T-helper 1 cell treated with Interleukin-12 subunit alpha and Interleukin-12 subunit beta and Interleukin-4 antibody, amounts not matched to agents 30 μg/mL and 1 μg/mL, for 36 hours (primary cell): Measurements from ENCODE around the gene PTGDS.

ENCODE experiments used
- H3K27ac Mint-ChIP-seq: one replicate; pipeline ENCODE4 v1.8.0; 2021; ENCODE audit warnings: mild to moderate bottlenecking, mixed read lengths
- H3K27me3 Mint-ChIP-seq: one replicate; pipeline ENCODE4 v1.8.0; 2021; ENCODE audit warnings: low read depth, mixed read lengths
- H3K36me3 Mint-ChIP-seq: one replicate; pipeline ENCODE4 v1.8.0; 2021; ENCODE audit warnings: low read depth, mixed read lengths
- H3K4me1 Mint-ChIP-seq: one replicate; pipeline ENCODE4 v1.8.0; 2021; ENCODE audit warnings: low read depth, mixed read lengths
- H3K4me3 Mint-ChIP-seq: one replicate; pipeline ENCODE4 v1.8.0; 2021; ENCODE audit warnings: mild to moderate bottlenecking, moderate library complexity, mixed read lengths
- H3K9me3 Mint-ChIP-seq: one replicate; pipeline ENCODE4 v1.8.0; 2021; ENCODE audit warnings: mixed read lengths

PTGDS gene

DNA sequence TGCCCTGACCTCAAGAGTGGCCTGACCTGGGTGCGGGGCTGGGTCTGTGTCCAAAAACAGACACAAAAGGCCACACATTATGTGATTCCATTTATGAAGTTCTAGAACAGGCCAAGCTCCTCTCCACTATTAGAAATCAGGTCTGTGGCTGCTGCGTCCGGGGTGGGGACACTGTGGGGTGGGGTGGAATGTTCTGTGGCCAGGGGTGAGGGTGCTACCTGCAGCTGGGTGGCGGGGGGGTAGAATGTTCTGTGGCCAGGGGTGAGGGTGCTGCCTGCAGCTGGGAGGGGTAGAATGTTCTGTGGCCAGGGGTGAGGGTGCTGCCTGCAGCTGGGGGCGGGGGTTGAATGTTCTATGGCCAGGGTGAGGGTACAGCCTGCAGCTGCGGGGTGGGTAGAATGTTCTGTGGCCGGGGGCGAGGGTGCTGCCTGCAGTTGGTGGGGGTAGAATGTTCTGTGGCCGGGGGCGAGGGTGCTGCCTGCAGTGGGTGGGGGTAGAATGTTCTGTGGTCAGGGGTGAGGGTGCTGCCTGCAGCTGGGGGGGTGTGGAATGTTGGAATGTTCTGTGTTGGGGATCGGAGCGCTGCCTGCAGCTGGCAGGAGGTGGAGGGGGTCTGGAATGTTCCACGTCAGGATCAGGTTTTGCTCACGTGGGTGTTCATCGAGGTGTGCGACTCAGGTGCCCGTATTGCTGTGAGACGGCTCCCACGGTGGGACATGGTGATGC, 16.9 kb upstream of the PTGDS start:
- Mint-ChIP-seq H3K4me3 (peak overlapping the region; percentile 50), H3K27me3 (no peaks in the 10 kb centered on the region), H3K27ac (peak overlapping the region; percentile 70)

DNA sequence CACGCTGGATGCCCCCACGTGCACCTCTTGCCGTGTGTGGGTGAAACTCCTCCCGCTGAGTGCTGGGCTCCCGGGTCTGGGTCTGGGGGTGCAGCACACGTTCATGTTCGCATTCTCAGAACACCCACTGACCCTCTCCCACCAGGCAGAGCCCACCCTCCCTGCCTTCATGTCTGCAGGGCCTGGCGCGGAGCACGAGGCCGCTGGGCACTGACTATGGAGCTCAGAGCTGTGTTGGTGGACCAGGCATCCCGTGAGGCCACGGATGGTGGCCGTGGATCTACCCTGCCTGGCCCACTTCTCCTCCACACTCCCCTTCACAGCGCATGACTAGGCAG, 16.4 kb upstream of the PTGDS start:
- H3K27ac Mint-ChIP-seq: no peak overlapping the region
- H3K4me1 Mint-ChIP-seq: peaks cover 13% of the 10 kb centered on the region
- no peaks in the 10 kb centered on the region for H3K27me3 Mint-ChIP-seq
- H3K9me3 Mint-ChIP-seq: peaks cover 9% of the 10 kb centered on the region
- no peak overlapping the region for H3K4me3 Mint-ChIP-seq
- H3K36me3 Mint-ChIP-seq: no peaks in the 10 kb centered on the region

More for the DNA sequence above, 16.9 kb upstream of the PTGDS start:
- no peaks in the 10 kb centered on the region for H3K36me3 Mint-ChIP-seq
- H3K9me3 Mint-ChIP-seq: peaks cover 9% of the 10 kb centered on the region
- peaks cover 10% of the 10 kb centered on the region for H3K4me1 Mint-ChIP-seq

DNA sequence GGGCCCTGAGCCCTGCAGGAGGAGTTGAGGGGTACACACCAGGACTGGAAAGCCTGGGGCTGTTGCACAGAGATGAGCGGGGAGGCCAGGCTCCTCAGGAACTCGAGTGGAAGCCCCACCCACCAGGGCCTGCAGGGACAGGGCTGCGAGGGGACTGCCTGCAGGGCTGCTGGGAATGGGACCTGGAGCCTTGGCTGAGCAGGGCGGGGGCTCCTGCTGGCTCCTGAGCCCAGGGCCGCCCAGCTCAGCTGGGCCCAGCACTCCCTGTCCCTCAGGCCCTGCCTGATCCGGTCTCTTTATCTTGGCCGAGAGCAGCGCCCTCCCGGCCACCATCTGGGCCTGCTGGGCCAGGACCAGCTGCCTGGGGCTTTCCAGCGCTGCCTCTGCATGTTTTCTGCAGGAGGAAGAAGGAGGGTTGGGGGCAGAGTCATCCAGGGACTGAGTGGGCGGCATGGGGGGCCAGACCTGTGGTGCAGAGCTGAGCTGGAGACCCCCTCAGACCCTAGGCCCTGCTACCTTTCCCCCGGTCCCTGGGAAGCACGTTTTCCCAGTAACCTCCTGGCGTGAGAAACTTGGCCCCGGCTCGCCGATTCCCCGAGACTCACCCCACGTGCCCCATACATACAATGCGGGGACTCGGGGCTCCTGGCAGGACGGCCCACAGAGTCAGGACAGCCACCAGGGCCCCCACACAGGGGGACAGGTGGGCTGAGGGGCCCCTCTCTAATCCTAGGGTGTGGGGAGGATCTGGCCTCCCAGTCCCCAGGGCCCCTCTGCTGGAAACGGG, 15.8 kb upstream of the PTGDS start:
- no peaks in the 10 kb centered on the region for H3K36me3 Mint-ChIP-seq
- no peak overlapping the region for H3K4me3 Mint-ChIP-seq
- H3K9me3 Mint-ChIP-seq: peaks cover 4% of the 10 kb centered on the region
- H3K27me3 Mint-ChIP-seq: no peaks in the 10 kb centered on the region
- H3K4me1 Mint-ChIP-seq: peaks cover 13% of the 10 kb centered on the region
- H3K27ac Mint-ChIP-seq: no peak overlapping the region

DNA sequence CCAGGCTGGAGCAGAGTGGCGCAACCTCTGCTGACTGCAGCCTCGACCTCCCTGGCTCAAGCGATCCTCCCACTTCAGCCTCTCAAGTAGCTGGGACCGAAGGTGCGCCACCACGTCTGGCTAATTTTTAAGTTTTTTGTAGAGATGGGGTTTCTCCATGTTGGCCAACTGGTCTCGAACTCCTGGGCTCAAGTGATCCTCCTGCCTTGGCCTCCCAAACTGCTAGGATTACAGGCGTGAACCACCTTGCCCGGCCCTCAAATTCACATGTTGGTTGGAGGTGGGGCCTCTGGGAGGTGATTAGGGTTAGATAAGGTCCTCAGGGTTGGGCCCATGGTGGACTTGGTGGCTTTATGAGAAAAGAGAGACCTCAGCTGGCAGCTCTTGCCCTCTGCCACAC, 15.1 kb upstream of the PTGDS start:
- peaks cover 13% of the 10 kb centered on the region for H3K4me1 Mint-ChIP-seq
- H3K9me3 Mint-ChIP-seq: no peaks in the 10 kb centered on the region
- H3K27me3 Mint-ChIP-seq: no peaks in the 10 kb centered on the region
- no peak overlapping the region for H3K27ac Mint-ChIP-seq
- H3K4me3 Mint-ChIP-seq: no peak overlapping the region
- H3K36me3 Mint-ChIP-seq: no peaks in the 10 kb centered on the region

DNA sequence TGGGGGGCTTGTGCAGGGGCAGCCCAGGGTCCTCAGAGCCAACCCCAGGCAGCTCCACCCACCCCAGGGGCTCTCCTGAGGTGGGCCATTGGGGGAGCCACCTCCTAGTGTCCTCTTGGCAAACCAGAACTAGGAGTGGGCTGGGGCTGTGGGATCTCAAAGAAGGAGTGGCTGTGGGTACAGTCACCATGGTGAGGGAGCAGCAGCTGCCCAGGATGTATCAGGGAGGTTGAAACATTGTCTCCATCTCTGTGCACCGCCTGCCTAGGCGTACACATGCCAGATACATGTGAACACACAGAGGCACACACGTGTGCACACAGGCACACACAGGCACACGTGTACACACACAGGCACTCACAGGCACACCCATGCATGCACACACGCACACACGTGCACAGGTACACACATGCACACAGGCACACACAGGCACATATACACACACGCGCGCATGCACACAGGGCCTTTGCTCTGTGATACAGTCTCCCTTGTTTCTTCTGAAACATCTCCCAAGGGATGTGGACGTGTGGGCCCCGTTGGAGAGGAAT, 14.5 kb upstream of the PTGDS start:
- Mint-ChIP-seq H3K9me3 (no peaks in the 10 kb centered on the region), H3K4me3 (no peak overlapping the region), H3K36me3 (no peaks in the 10 kb centered on the region), H3K27ac (no peak overlapping the region), H3K4me1 (peaks cover 13% of the 10 kb centered on the region), H3K27me3 (no peaks in the 10 kb centered on the region)

DNA sequence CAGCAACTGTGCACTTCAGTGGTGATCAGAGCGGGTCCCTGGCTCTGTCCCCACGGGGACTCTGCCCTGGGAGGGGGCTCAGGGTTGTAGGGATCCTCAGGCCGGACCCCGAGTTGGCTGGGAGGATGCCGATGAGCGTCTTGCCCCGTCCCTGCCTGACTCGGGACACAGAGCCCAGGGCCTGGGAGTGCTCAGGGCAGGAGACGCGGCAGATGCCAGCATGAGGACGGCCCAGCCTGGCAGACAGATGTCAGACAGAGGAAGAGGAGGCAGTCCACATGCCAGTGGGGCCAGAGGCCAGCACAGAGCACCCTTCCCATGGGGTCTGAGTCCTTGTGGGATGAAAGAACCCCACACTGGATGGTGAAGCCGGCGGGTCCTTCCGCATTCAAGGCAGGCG, 14.0 kb upstream of the PTGDS start:
- peaks cover 13% of the 10 kb centered on the region for H3K4me1 Mint-ChIP-seq
- no peaks in the 10 kb centered on the region for H3K9me3 Mint-ChIP-seq
- H3K36me3 Mint-ChIP-seq: no peaks in the 10 kb centered on the region
- no peaks in the 10 kb centered on the region for H3K27me3 Mint-ChIP-seq
- no peak overlapping the region for H3K4me3 Mint-ChIP-seq
- no peak overlapping the region for H3K27ac Mint-ChIP-seq

DNA sequence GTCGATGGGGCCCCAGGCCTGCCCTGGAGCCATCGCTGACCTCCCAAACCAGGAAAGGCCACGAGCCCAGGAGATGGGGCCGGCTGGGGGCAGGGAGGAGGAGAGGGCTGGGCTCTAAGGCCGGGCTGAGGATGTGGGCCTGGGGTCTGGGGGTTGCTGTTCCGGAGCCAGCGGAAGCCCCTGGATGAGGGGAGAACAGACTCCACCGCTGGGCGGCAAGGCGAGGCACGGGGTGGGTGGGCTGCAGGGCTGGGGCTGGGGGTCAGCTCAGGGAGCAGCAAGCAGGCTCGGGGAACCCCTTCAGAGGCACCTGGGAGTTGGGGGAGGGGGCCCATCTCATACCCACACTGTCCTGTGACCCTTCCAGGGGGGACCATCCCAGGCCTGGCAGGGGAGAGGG, 13.6 kb upstream of the PTGDS start:
- H3K36me3 Mint-ChIP-seq: no peaks in the 10 kb centered on the region
- no peaks in the 10 kb centered on the region for H3K9me3 Mint-ChIP-seq
- peaks cover 13% of the 10 kb centered on the region for H3K4me1 Mint-ChIP-seq
- no peak overlapping the region for H3K4me3 Mint-ChIP-seq
- H3K27ac Mint-ChIP-seq: no peak overlapping the region
- H3K27me3 Mint-ChIP-seq: no peaks in the 10 kb centered on the region

DNA sequence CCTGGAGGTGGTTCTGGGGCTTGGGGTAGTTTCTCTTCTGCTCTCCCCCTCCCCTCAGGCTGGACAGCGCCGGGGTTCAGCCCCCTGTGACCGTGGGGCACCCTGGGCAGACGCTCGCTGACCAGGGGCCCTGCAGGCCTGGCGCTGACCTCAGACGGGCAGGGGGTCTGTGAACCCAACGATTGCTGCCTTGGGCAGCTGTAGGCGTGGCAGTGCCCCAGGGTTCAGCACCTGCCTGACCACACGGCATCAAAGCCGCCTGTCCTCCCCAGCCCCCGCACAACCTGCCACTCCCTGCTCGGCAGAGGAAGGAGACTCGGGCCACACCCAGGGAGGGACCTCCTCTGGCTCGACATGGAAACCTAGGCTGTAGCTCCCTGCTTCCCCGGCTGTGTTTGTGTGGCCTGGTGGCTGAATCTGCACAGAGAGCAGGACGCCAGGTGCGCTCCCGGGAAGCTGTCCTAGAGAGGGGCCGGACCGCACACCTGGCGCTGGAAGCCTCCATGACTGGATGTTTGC, 13.1 kb upstream of the PTGDS start:
- no peaks in the 10 kb centered on the region for H3K27me3 Mint-ChIP-seq
- no peak overlapping the region for H3K27ac Mint-ChIP-seq
- no peaks in the 10 kb centered on the region for H3K9me3 Mint-ChIP-seq
- no peaks in the 10 kb centered on the region for H3K36me3 Mint-ChIP-seq
- no peak overlapping the region for H3K4me3 Mint-ChIP-seq
- peaks cover 13% of the 10 kb centered on the region for H3K4me1 Mint-ChIP-seq

DNA sequence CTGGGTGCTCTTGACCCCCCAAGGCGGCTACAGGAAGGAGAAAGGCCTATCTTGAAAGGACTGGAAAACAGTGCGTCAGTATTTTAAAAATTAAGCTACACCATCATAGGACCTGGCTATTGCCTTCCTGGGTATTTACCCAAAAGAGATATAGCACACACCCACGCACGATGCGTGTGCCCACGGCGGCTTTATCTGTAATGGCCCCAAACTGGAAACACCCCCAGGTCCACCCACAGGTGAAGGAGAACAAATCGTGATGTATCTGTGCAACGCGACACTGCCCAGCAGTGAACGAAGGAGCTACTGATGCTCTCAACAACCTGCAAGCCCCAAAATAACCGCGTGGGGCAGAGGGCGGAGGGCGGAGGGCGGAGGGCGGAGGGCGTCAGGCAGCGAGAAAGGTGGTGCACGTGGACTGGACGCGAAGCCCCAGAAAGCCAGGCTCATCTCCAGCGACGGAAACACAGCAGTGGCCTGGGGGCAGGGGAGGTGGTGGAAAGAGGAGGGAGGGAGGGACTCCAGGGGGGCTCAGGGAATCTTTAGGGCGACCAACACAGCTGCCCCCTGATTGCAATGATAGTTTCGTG, 12.4 kb upstream of the PTGDS start:
- Mint-ChIP-seq H3K4me3 (no peak overlapping the region), H3K4me1 (peaks cover 13% of the 10 kb centered on the region), H3K27me3 (no peaks in the 10 kb centered on the region), H3K9me3 (no peaks in the 10 kb centered on the region), H3K27ac (peak overlapping the region; percentile 15), H3K36me3 (no peaks in the 10 kb centered on the region)

DNA sequence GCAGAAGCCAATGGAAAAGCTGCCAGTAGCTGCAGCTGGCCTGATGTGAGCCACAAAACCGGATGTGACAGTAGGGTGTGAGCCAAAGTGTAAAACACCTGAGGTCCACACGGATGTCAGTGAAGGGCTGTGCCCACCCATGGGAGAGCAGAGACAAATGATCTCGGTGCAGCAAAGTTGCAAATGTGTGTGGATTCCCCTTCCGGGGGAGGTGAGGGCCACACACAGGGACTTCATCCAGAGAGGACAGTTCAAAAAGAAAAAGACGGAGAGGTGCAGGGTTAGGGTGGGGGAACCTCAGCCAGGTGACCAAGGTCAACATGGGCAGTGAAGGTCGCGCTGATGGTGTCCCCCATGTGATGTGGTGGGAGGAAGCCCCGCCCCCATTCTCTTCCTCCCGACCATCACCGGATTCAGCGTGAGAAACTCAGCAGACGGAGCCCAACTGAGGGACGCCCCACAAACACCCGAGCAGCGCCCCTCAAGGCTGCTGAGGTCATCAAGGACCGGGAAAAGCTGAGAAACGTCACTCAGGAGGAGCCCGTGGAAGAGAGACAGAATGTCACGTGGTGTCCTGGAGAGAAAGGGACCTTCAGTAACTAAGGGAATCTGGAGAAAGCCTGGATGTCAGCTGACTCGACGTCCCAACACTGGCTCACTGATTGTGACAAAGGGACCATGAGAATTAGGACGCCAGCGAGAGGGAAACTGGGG, 11.4 kb upstream of the PTGDS start:
- Mint-ChIP-seq H3K9me3 (no peaks in the 10 kb centered on the region), H3K27ac (peak overlapping the region; percentile 80), H3K27me3 (no peaks in the 10 kb centered on the region), H3K4me3 (peak overlapping the region; percentile 64), H3K4me1 (peaks cover 11% of the 10 kb centered on the region), H3K36me3 (no peaks in the 10 kb centered on the region)

DNA sequence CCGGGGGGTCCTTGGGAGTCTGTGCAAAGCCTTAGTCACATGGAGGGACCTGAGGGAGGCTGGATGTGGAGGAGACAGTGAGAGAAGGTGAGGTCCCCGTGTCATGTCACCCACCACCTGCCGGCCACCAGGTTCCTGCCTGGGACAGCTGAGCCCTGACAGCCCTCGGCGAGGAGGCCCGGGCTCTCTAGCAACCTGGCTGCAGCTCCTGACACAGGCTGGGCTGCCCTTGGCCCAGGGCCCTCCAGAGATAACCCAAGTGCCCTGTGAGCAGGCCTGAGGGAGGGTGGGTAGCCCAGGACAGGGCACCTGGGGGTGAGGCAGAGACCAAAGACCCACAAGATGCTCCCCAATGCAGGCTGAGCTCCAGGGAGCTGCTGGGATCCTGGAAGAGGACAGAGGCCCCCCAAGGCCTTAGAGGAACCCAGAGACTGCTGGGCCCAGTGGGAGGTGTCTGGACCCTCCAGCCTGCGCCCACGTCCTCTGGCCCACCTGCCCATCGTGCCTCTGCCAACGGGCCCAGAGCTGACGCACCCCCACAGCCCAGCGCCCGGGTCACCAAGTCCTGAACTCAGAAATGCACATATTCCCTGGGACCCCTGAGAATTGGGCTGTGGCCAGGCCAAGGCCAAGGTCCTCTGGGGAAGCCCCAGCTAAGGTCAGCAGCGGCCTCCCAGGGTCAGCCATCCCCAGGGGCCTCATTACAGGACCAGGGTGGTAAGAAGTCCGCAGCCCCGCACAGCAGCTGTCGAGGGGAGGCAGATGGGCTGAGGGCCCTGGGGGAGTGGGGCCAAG, 8.8 kb upstream of the PTGDS start:
- Mint-ChIP-seq H3K4me3 (no peak overlapping the region), H3K4me1 (peaks cover 9% of the 10 kb centered on the region), H3K27me3 (no peaks in the 10 kb centered on the region), H3K36me3 (no peaks in the 10 kb centered on the region), H3K9me3 (no peaks in the 10 kb centered on the region), H3K27ac (no peak overlapping the region)

DNA sequence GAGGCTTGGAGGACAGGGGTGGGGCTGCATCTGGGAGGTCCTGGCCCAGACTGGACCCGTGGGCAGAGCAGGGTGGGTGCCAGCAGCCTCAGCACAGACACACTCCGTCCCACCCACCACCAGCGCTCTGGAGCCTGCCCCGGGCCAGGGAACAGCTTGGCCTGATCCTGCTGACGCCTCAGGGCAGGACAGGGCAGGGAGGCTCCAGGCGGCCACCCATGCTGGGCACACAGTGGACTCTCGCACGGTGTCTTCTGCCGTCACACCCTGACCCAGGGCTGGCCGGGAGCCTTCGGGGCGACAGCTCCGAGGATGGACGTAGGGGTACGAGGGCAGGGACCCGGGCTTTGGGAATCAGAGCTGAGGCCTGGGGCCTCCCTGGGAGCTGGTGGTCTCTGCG, 8.2 kb upstream of the PTGDS start:
- H3K9me3 Mint-ChIP-seq: no peaks in the 10 kb centered on the region
- H3K27ac Mint-ChIP-seq: no peak overlapping the region
- H3K4me3 Mint-ChIP-seq: no peak overlapping the region
- no peaks in the 10 kb centered on the region for H3K27me3 Mint-ChIP-seq
- H3K36me3 Mint-ChIP-seq: no peaks in the 10 kb centered on the region
- peaks cover 9% of the 10 kb centered on the region for H3K4me1 Mint-ChIP-seq

DNA sequence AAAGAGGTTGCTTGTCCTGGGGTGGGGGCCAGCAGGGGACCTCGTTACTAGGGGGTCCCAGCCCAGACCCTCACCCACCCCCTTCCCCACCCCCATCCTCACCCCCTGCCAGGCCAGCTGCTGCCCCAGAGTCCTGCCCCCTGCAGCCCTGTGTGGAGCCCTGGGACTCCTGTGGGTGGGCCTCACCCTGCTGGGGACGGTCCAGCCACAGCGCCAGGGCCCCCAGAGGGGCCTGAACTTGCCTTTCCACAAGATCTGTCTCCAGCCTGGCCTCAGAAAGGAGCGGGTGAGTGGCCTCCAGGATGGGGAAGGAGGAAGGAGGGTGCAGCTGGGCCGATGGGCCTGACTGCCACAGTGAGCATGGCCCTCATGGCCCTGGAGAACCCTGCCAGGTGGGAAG, 7.5 kb upstream of the PTGDS start:
- no peaks in the 10 kb centered on the region for H3K9me3 Mint-ChIP-seq
- no peak overlapping the region for H3K4me3 Mint-ChIP-seq
- H3K4me1 Mint-ChIP-seq: peaks cover 4% of the 10 kb centered on the region
- H3K27me3 Mint-ChIP-seq: no peaks in the 10 kb centered on the region
- H3K27ac Mint-ChIP-seq: no peak overlapping the region
- no peaks in the 10 kb centered on the region for H3K36me3 Mint-ChIP-seq

DNA sequence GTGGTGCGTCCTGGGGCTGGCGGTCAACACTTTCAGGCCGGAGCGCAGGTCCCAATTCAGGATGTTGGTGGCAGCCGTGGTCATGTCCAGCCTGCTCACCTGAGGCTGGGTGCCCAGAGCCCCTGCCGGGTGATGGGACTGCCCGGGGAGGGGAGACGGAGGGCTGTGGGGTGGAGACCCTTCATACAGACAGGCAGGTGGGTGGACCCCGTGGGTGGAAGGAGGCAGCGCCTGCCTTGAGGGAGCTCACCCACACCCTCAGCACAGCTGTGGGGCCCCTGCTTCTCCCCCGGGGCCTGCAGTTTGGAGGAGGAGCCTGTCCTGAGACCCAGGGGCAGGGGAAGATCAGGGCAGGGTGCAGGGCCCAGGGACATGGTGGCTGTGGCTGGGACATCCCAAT, 6.9 kb upstream of the PTGDS start:
- Mint-ChIP-seq H3K4me1 (peaks cover 5% of the 10 kb centered on the region), H3K4me3 (no peak overlapping the region), H3K9me3 (no peaks in the 10 kb centered on the region), H3K36me3 (no peaks in the 10 kb centered on the region), H3K27me3 (no peaks in the 10 kb centered on the region), H3K27ac (no peak overlapping the region)
